KMS-11 (cell line): Measurements from ENCODE around the gene CDKN2AIPNL.

ENCODE experiments used
- H2AFZ ChIP-seq: fragments of 200-600 bp; sonication (generic); 2 replicates; pipeline ENCODE4 v1.6.1; 2016; ENCODE audit warnings: antibody characterized with exemption, mixed run types, low read depth
- H3K27ac ChIP-seq: fragments of 200-600 bp; sonication (generic); 2 replicates; pipeline ENCODE4 v1.6.1; 2016; ENCODE audit warnings: mild to moderate bottlenecking, mixed run types
- H3K27me3 ChIP-seq: fragments of 200-600 bp; sonication (generic); 2 replicates; pipeline ENCODE4 v1.6.1; 2017; ENCODE audit warnings: mild to moderate bottlenecking, low read depth, mixed run types, moderate library complexity; ENCODE audit not compliant: insufficient read depth
- H3K36me3 ChIP-seq: fragments of 200-600 bp; sonication (generic); 2 replicates; pipeline ENCODE4 v1.6.1; 2017; ENCODE audit warnings: mild to moderate bottlenecking, mixed run types; ENCODE audit not compliant: insufficient read depth
- H3K4me1 ChIP-seq: fragments of 200-600 bp; sonication (generic); 2 replicates; pipeline ENCODE4 v1.6.1; 2016; ENCODE audit warnings: mild to moderate bottlenecking, low read depth, mixed run types; ENCODE audit not compliant: poor library complexity, severe bottlenecking
- H3K4me2 ChIP-seq: fragments of 200-600 bp; sonication (generic); 2 replicates; pipeline ENCODE4 v1.7.0; 2016; ENCODE audit warnings: mild to moderate bottlenecking, mixed run types
- H3K4me3 ChIP-seq: fragments of 200-600 bp; sonication (generic); IDR thresholded peaks from 2 replicates; pipeline ENCODE4 v1.6.1; 2017; ENCODE audit warnings: low read depth, low read length, mixed read lengths; ENCODE audit not compliant: insufficient read depth
- H3K79me2 ChIP-seq: fragments of 200-600 bp; sonication (generic); 2 replicates; pipeline ENCODE4 v1.6.1; 2016; ENCODE audit warnings: low read depth, mixed run types; ENCODE audit not compliant: insufficient read depth
- H3K9ac ChIP-seq: fragments of 200-600 bp; sonication (generic); 2 replicates; pipeline ENCODE4 v1.6.1; 2016; ENCODE audit warnings: mild to moderate bottlenecking, mixed run types
- H4K20me1 ChIP-seq: fragments of 200-600 bp; sonication (generic); 2 replicates; pipeline ENCODE4 v1.6.1; 2016; ENCODE audit warnings: mild to moderate bottlenecking, mixed run types; ENCODE audit not compliant: insufficient read depth
- TF ChIP-seq, protein P1 (sequence below): fragments of 200-600 bp; sonication (generic); conservative IDR thresholded peaks from 2 replicates; pipeline ENCODE4 v1.6.1; 2017; ENCODE audit warnings: low read depth, mild to moderate bottlenecking, antibody characterized with exemption, low read length, moderate library complexity, mixed read lengths

The CDKN2AIPNL gene

DNA sequence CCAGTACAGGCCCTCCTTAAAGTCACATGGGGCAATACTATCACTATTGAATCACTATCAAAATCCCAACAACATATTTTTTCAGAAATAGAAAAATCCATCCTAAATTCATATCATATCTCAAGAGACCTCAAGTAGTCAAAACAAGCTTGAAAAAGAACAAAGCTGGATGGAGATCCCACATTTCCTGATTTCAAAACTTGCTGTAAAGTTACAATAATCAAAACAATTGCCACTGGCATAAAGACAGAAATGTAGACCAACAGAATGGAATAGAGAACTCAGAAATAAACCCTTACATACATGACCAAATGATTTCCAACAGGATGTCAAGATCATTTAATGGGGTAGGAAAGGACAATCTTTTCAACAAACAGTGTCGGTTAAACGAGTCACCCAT lies 41.3 kb upstream of the CDKN2AIPNL start:
- no peaks in the 10 kb centered on the region for H4K20me1 ChIP-seq
- no peaks in the 10 kb centered on the region for H3K36me3 ChIP-seq
- H3K79me2 ChIP-seq: no peaks in the 10 kb centered on the region
- no peaks in the 10 kb centered on the region for H3K4me1 ChIP-seq
- H3K4me2 ChIP-seq: no peak overlapping the region
- no peak overlapping the region for H3K27ac ChIP-seq
- TF ChIP-seq, protein P1, sequence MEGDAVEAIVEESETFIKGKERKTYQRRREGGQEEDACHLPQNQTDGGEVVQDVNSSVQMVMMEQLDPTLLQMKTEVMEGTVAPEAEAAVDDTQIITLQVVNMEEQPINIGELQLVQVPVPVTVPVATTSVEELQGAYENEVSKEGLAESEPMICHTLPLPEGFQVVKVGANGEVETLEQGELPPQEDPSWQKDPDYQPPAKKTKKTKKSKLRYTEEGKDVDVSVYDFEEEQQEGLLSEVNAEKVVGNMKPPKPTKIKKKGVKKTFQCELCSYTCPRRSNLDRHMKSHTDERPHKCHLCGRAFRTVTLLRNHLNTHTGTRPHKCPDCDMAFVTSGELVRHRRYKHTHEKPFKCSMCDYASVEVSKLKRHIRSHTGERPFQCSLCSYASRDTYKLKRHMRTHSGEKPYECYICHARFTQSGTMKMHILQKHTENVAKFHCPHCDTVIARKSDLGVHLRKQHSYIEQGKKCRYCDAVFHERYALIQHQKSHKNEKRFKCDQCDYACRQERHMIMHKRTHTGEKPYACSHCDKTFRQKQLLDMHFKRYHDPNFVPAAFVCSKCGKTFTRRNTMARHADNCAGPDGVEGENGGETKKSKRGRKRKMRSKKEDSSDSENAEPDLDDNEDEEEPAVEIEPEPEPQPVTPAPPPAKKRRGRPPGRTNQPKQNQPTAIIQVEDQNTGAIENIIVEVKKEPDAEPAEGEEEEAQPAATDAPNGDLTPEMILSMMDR: no peak
- no peaks in the 10 kb centered on the region for H3K27me3 ChIP-seq
- no peak overlapping the region for H3K9ac ChIP-seq
- H3K4me3 ChIP-seq: no peak overlapping the region
- H2AFZ ChIP-seq: no peak overlapping the region

DNA sequence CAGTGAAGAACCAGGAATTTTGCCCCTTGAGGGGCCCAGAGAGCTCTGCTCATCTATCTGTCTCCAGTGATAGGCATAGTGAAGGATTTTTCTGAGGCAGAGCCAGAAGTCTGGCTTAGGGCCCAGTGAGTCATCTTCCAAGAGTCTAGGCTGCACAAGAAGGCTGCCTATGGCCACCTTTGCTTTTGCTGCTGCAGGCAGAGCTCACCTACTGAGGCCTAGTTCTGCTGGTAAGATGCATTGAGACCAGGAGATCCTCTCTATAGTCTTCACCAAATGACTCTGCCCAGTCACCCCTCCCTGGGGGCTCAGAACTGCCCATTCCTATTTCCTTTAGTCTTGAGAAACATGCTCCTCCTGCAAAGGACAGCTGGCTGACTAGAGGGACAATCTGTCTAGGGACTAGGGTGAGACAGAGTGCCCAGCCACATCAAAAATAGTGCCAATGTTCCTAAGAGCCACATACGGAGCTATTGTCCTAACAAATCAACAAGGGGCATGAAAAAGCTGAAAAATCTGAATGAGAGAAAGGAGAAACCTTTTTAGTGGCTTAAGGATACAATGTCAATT lies 40.3 kb upstream of the CDKN2AIPNL start:
- Histone ChIP-seq H3K4me1 (no peaks in the 10 kb centered on the region), H3K4me3 (no peak overlapping the region), H3K9ac (no peak overlapping the region), H3K27ac (no peak overlapping the region), H3K36me3 (no peaks in the 10 kb centered on the region), H3K4me2 (no peak overlapping the region), H2AFZ (no peak overlapping the region), H4K20me1 (no peaks in the 10 kb centered on the region), H3K27me3 (no peaks in the 10 kb centered on the region), H3K79me2 (no peaks in the 10 kb centered on the region)
- TF ChIP-seq, protein P1: no peak

DNA sequence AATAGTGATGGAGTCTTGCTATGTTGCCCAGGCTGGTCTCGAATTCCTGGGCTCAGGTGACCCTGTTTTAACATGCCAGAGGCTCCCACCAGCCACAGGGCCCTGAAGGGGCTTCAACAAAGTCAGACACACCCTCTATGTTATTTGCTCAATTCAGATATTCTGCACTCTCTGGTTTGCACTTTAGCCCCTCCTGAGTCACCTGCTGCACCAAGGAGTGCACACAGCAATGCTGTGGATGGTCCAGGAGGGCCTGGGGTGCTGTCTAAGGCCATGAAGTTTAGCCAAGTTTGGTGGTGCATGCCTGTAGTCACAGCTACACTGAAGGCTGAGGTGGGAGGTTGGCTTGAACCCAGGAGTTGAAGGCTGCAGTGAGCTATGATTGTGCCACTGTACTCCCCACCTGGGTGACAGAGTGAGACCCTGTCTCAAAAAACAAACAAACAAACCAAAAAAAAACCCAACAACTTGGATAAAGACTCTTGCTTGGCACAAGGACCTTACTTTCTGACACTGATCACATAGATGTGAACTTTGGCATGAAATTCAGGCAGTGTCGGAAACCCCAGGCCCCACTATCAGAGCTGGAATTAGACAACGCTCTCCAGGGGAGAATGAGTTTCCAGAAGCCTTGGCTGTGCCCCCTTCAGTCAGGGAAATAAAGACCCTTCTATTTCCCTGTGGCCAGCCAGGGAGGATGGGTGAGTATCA lies 39.7 kb upstream of the CDKN2AIPNL start:
- no peaks in the 10 kb centered on the region for H3K36me3 ChIP-seq
- TF ChIP-seq, protein P1: no peak
- no peaks in the 10 kb centered on the region for H3K79me2 ChIP-seq
- no peak overlapping the region for H3K9ac ChIP-seq
- H3K27ac ChIP-seq: no peak overlapping the region
- no peak overlapping the region for H3K4me2 ChIP-seq
- H3K27me3 ChIP-seq: no peaks in the 10 kb centered on the region
- no peak overlapping the region for H2AFZ ChIP-seq
- H3K4me1 ChIP-seq: no peaks in the 10 kb centered on the region
- H4K20me1 ChIP-seq: no peaks in the 10 kb centered on the region
- H3K4me3 ChIP-seq: no peak overlapping the region

DNA sequence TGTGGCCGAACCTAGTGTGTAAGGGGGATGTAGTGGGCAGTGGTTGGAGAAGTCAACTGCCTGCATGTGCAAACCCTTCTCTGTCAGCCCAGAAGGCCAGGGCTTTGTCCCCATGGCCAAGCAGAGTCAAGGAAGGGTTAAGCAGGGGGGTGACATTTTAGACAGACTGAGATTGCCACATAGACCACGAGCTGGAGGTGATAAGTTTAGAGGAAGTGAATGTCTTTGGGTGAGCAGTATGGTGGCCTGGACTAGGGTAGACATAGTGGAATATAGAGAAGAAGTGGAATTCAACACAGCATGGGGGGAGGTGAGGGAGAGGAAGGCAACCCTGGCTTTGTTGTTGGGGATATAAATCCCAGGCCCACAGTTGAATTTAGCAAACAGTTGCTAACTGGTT lies 38.7 kb upstream of the CDKN2AIPNL start:
- H3K4me2 ChIP-seq: no peak overlapping the region
- no peak overlapping the region for H2AFZ ChIP-seq
- H3K4me1 ChIP-seq: no peaks in the 10 kb centered on the region
- no peaks in the 10 kb centered on the region for H3K36me3 ChIP-seq
- no peak overlapping the region for H3K4me3 ChIP-seq
- no peak overlapping the region for H3K9ac ChIP-seq
- no peaks in the 10 kb centered on the region for H3K27me3 ChIP-seq
- H4K20me1 ChIP-seq: no peaks in the 10 kb centered on the region
- TF ChIP-seq, protein P1: no peak
- no peak overlapping the region for H3K27ac ChIP-seq
- H3K79me2 ChIP-seq: no peaks in the 10 kb centered on the region
